ENCODE measurements around the gene ECI2. TPM values are rescaled to one million over a fixed set of nuclear protein-coding genes. Genes with fewer than 3 reads are reported as not detected.
"Not testable (repeated sequence)": the region's sequence is repeated elsewhere in the genome, so short reads cannot be mapped to it uniquely, and the experiment has no call there.

Gene ECI2
- total RNA-seq, 4 donors from 2014 or later = 22.8 to 35.4 (median 30.2) TPM

DNA sequence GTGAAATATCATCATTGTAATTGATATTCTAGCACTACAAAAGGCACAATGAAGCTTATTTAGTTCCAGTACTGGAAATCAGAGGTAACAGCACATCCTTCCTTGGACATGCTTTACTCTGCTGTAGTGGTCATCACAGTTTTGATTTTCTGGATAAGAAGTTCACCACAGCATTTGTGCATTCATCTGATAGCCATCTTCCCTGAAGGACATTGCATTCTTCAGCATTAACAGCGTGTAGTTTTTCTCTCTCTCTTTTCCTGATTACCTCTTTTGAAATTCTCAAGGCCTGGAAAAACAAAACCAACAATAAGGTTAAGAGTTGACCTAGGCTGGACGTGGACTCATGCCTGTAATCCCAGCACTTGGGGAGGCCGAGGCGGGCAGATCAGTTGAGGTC is 19.6 kb downstream of the ECI2 start:
- H3K4me3 ChIP-seq (ENCODE audit: low read depth, poor library complexity, severe bottlenecking) = no peak overlapping the region
- whole genome bisulfite sequencing, 2 donors = 97% methylated on average over 4 of the region's 4 CpGs
- no peak for DNase-seq (ENCODE audit: low spot score in 2 of 2)
- intact Hi-C loops (cut with DNase I; ENCODE audit: low total_unique reads) = no loop called here
- no peak for TF ChIP-seq POLR2A (IDR thresholded peaks at IDR 0.05)
- TF ChIP-seq, protein P1, sequence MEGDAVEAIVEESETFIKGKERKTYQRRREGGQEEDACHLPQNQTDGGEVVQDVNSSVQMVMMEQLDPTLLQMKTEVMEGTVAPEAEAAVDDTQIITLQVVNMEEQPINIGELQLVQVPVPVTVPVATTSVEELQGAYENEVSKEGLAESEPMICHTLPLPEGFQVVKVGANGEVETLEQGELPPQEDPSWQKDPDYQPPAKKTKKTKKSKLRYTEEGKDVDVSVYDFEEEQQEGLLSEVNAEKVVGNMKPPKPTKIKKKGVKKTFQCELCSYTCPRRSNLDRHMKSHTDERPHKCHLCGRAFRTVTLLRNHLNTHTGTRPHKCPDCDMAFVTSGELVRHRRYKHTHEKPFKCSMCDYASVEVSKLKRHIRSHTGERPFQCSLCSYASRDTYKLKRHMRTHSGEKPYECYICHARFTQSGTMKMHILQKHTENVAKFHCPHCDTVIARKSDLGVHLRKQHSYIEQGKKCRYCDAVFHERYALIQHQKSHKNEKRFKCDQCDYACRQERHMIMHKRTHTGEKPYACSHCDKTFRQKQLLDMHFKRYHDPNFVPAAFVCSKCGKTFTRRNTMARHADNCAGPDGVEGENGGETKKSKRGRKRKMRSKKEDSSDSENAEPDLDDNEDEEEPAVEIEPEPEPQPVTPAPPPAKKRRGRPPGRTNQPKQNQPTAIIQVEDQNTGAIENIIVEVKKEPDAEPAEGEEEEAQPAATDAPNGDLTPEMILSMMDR (IDR thresholded peaks at IDR 0.05) = no peak

DNA sequence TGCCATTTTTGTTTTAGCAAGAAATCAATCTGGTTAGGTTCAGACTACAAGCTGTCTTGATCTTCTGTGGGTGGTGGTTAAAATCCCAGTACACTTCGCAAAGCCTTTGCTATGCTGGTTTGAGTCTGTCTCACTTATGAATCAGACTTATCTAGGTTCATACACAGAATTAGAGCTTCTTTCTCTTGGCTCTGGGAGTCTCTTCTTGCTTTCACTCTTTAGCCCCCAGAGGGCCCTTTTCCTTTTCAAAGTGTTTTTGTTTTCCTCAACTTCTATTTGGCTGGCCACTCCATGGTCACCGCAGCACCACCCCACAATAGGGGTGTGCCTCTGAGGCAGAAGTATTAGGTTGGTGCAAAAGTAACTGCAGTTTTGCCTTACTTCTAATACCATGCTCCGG is 21.3 kb downstream of the ECI2 start:
- TF ChIP-seq, protein P1 (IDR thresholded peaks at IDR 0.05) = no peak
- no peak for TF ChIP-seq POLR2A (IDR thresholded peaks at IDR 0.05)
- WGBS, 2 donors = 75 to 85% methylated on average over 3 of the region's 3 CpGs
- H3K4me3 ChIP-seq (ENCODE audit: low read depth, poor library complexity, severe bottlenecking) = no peak overlapping the region
- no peak for DNase-seq (ENCODE audit: low spot score in 2 of 2)
- intact Hi-C loops (cut with DNase I; ENCODE audit: low total_unique reads) = no loop called here

DNA sequence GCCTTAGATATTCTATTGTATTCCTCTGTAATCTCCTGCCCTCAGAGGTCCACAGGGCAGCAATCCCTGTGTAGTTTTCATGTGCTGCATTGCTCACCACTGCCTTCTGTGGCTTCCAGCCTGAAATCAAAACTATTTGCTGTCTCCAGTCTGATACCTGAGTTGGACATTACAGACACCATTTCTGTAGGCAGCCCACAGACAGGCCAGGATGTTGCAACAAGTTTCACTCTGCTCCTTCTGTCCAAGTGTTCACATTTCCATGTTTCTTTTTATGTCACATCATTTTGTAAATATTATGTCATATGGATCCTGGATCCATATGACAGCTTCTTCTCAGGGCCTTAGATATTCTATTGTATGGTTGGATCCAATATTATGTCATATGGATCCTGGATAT is 21.7 kb downstream of the ECI2 start:
- TF ChIP-seq POLR2A (IDR thresholded peaks at IDR 0.05) = no peak
- TF ChIP-seq, protein P1 (IDR thresholded peaks at IDR 0.05) = no peak
- intact Hi-C loops (cut with DNase I; ENCODE audit: low total_unique reads) = no loop called here
- no peak overlapping the region for H3K4me3 ChIP-seq (ENCODE audit: low read depth, poor library complexity, severe bottlenecking)
- DNase-seq (ENCODE audit: low spot score in 2 of 2) = no peak

DNA sequence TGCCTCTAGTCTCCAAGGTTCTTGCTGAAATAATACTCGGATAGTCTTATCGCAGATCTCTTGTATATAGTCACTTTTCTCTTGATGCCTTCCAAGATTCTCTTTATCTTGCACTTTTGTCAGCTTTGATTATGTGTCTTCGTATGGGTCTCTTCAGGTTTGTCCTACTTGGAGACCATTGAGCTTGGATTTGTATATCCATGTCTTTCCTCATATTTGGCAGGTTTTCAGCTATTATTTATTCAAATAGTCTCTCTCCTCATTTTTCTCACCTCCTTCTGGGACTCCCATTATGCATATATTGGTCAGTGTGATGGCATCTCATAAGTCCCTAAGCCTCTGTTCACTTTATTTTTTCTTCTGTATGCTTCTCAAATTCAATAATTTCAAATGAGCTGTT is 23.0 kb downstream of the ECI2 start:
- TF ChIP-seq, protein P1 (IDR thresholded peaks at IDR 0.05) = no peak
- TF ChIP-seq POLR2A (IDR thresholded peaks at IDR 0.05) = no peak
- no peak overlapping the region for H3K4me3 ChIP-seq (ENCODE audit: low read depth, poor library complexity, severe bottlenecking)
- DNase-seq (ENCODE audit: low spot score in 2 of 2) = no peak
- intact Hi-C loops (cut with DNase I; ENCODE audit: low total_unique reads) = no loop called here
- WGBS, 2 donors = 95 to 97% methylated on average over 3 of the region's 3 CpGs

DNA sequence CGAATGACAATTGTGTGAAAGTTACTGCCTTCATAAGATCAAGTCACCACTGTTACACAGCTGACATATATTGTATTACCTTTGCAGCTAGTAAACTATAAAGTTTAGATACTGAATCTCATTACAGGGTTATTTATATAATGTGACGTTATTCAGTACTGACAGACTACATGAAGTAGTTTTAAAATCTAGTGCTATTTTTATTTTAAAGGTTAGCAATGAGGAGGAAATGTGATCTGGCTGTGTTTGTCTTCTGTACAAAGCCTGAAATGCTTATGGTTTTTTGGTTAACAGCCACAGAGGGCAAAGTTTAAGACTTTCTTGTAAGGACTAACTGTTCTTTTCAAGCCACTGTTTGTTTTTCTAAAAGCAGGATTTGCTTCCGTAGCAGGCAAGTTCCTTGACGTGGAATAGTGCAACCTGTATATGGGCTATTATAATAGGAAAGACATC is 26.0 kb downstream of the ECI2 start:
- intact Hi-C loops (cut with DNase I; ENCODE audit: low total_unique reads); DNase-seq (ENCODE audit: low spot score in 2 of 2); H3K4me3 ChIP-seq (ENCODE audit: low read depth, poor library complexity, severe bottlenecking): not testable (repeated sequence)
- 66 to 68% methylated on average over 4 of the region's 4 CpGs for WGBS, 2 donors

DNA sequence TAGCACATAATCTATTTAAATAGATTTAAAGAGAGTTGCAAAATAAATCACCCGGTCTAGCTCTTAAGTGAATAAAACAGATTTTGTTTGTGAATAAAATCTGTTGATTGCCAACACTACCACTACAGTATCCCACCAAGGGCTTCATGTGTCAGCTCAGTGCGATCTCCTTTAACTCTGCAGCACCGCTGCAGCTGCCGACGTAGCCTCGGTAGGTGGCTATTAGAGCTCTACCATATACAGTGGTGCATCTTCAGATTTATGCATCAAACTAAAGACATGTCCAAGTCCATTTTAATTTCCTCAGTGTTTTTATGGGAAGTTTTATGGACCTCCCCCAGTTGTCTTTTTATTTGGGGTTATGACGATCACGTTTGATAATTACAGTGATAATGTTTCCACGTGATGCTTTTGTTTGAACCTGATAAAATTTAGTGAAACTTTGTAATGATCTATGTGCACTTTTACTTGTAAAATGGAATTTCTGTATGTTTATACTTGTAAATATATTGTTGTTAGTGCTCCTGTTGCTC is 26.7 kb downstream of the ECI2 start:
- intact Hi-C loops (cut with DNase I; ENCODE audit: low total_unique reads) = no loop called here
- TF ChIP-seq POLR2A (IDR thresholded peaks at IDR 0.05) = no peak
- TF ChIP-seq, protein P1 (IDR thresholded peaks at IDR 0.05) = no peak
- no peak for DNase-seq (ENCODE audit: low spot score in 2 of 2)
- no peak overlapping the region for H3K4me3 ChIP-seq (ENCODE audit: low read depth, poor library complexity, severe bottlenecking)
- 81 to 85% methylated on average over 9 of the region's 9 CpGs for WGBS, 2 donors
